Skeletal muscle satellite cell (primary cell): ENCODE results near the gene IL12RB1.
"Not testable (repeated sequence)": the region's sequence is repeated elsewhere in the genome, so short reads cannot be mapped to it uniquely, and the experiment has no call there.

Source experiments
- H3K27me3 ChIP-seq: 2 replicates; pipeline ENCODE4 v1.7.0; 2013; ENCODE audit warnings: low read length; ENCODE audit not compliant: control insufficient read depth, insufficient read depth
- H3K36me3 ChIP-seq: 2 replicates; pipeline ENCODE4 v1.7.0; 2013; ENCODE audit warnings: mild to moderate bottlenecking, control low read depth, low read length; ENCODE audit not compliant: insufficient read depth
- H3K4me1 ChIP-seq: 2 replicates; pipeline ENCODE4 v1.7.0; 2013; ENCODE audit warnings: low read length; ENCODE audit not compliant: control insufficient read depth, insufficient read depth
- H3K4me2 ChIP-seq: 2 replicates; pipeline ENCODE4 v1.7.0; 2013; ENCODE audit warnings: mild to moderate bottlenecking, low read length
- H3K4me3 ChIP-seq: 2 replicates; pipeline ENCODE4 v1.7.0; 2013; ENCODE audit warnings: low read length
- H3K9ac ChIP-seq: 2 replicates; pipeline ENCODE4 v1.7.0; 2013; ENCODE audit warnings: mild to moderate bottlenecking, low read depth, low read length, moderate library complexity
- H3K9me3 ChIP-seq: replicated peaks from 2 replicates; pipeline ENCODE4 v1.7.0; 2013; ENCODE audit warnings: mild to moderate bottlenecking, control low read depth, low read length

IL12RB1 gene

DNA sequence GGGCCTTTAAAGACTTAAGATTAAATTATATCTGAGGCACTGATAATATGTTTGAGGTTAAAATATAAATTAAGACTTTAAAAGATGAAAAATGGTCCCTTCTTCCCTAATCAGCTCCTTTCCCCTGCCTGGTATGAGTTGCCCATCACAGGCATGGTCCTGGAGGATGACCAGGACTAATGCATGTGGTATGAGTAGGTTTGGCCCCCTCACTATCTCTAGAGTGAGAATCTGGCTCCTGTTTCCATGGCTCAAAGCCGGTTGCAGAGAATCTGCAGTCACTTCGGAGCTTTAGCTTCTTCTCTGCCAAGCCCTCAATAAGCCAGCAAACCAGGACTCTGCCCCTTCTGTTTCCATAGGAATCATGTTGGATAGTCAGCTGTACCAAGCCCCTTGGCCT is 54.6 kb downstream of the IL12RB1 start:
- not testable (repeated sequence) for H3K36me3 ChIP-seq

DNA sequence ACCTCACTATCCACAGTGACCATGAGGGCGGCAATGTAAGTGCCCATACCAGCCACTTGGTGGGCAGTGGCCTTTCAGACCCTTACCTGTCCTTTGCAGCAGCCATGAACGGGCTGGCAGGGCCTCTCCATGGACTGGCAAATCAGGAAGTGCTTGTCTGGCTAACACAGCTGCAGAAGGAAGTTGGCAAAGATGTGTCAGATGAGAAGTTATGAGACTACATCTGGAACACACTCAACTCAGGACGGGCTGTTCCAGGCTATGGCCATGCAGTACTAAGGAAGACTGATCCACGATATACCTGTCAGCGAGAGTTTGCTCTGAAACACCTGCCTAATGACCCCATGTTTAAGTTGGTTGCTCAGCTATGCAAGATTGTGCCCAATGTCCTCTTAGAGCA is 55.3 kb downstream of the IL12RB1 start:
- H3K9ac ChIP-seq, H3K9me3 ChIP-seq, H3K27me3 ChIP-seq, H3K4me3 ChIP-seq, H3K4me2 ChIP-seq, H3K4me1 ChIP-seq, H3K36me3 ChIP-seq: not testable (repeated sequence)

More for the DNA sequence above, 54.6 kb downstream of the IL12RB1 start:
- H3K9me3 ChIP-seq, H3K4me2 ChIP-seq, H3K9ac ChIP-seq, H3K4me1 ChIP-seq, H3K4me3 ChIP-seq, H3K27me3 ChIP-seq: not testable (repeated sequence)

DNA sequence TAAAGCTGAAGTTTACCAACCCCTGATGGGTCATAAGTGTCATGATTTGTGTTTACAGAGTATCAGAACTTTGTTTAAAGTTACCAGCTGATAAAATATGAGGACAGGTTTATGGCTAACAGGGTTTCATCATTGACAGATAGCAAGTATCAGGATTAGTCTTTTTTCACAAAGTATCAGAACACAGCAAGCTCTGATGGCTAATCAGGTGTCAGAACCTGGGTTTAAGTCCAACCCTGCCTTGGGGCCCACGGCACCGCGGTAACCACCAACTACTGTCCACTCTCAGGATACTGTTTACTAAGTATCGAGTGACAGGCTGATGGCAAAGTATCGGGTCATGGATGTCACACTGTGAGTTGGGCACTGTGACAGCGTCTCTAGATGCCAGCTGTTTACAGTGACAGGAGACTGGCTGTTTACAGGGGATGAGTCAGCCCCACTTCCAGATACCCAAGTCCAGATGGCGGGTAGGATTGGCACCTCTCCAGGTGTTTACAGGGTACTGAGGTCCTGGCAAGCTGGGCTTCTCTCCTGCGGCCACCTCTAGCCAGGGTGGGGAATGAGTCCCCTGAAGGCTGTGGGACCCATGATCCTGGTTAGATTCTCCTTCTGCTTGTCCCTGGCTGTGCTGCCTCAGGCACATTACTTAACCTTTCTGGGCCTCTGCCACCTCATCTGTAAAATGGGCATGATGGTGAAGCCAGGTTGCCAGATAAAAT is 57.0 kb downstream of the IL12RB1 start:
- no peak overlapping the region for H3K4me3 ChIP-seq
- H3K9ac ChIP-seq: no peak overlapping the region
- no peaks in the 10 kb centered on the region for H3K27me3 ChIP-seq
- H3K4me1 ChIP-seq: peaks cover 7% of the 10 kb centered on the region
- no peaks in the 10 kb centered on the region for H3K9me3 ChIP-seq
- H3K36me3 ChIP-seq: no peaks in the 10 kb centered on the region
- peak overlapping the region; percentile 27 for H3K4me2 ChIP-seq

GRCh38 chr19:18027151-18027550 is 59.6 kb downstream of the IL12RB1 start:
- Histone ChIP-seq H3K36me3 (no peaks in the 10 kb centered on the region), H3K4me3 (no peak overlapping the region), H3K27me3 (no peaks in the 10 kb centered on the region), H3K9me3 (no peaks in the 10 kb centered on the region), H3K9ac (no peak overlapping the region), H3K4me2 (no peak overlapping the region), H3K4me1 (peaks cover 22% of the 10 kb centered on the region)

DNA sequence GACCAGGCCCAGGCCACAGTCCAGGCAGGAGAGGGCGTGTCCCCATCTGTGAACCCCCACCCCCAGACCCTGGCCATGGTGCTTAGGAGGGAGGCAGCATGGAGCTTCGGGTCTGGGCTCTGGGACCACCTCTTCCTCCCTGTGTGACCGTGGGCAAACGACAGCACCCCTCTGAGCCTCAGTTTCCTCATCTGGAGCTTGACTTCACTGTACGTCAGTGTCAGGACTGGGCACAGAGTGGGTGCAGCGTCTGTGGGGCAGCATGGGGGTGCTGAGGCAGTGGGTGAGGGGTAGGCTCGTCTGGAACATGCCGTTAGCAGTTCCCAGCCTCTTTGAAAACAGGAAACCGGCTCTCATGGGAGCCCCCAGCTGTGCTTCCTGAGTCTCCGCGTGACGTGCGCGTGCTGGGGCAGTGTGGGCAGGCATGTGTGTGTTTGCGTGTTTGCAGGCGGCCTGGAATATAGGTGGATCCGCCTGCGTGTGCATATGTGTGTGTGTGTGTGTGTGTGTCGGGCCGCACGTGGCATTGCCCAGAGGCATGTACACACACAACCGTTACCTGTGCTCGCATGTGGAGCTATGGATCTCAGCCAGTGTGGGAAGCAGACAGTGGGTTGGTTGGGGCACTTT is 63.0 kb downstream of the IL12RB1 start:
- peak overlapping the region; percentile 9 for H3K9ac ChIP-seq
- H3K4me2 ChIP-seq: peak overlapping the region; percentile 35
- H3K4me1 ChIP-seq: peaks cover 46% of the 10 kb centered on the region
- no peaks in the 10 kb centered on the region for H3K36me3 ChIP-seq
- H3K4me3 ChIP-seq: no peak overlapping the region
- no peaks in the 10 kb centered on the region for H3K27me3 ChIP-seq
- H3K9me3 ChIP-seq: no peaks in the 10 kb centered on the region

- no peaks in the 10 kb centered on the region for H3K27me3 ChIP-seq
- peak overlapping the region; percentile 72 for H3K9ac ChIP-seq
- no peaks in the 10 kb centered on the region for H3K9me3 ChIP-seq
- H3K4me3 ChIP-seq: peak overlapping the region; percentile 25
- no peaks in the 10 kb centered on the region for H3K36me3 ChIP-seq
- peak overlapping the region; percentile 73 for H3K4me2 ChIP-seq
- peaks cover 62% of the 10 kb centered on the region for H3K4me1 ChIP-seq
Measured at GRCh38 chr19:18021121-18021755, 65.5 kb downstream of the IL12RB1 start.

GRCh38 chr19:18020212-18021085 is 66.3 kb downstream of the IL12RB1 start:
- Histone ChIP-seq H3K4me1 (peaks cover 66% of the 10 kb centered on the region), H3K4me3 (no peak overlapping the region), H3K27me3 (no peaks in the 10 kb centered on the region), H3K9ac (peak overlapping the region; percentile 72), H3K4me2 (peak overlapping the region; percentile 73), H3K9me3 (no peaks in the 10 kb centered on the region), H3K36me3 (peaks cover 4% of the 10 kb centered on the region)

GRCh38 chr19:18017275-18018083 is 69.3 kb downstream of the IL12RB1 start:
- H3K4me1 ChIP-seq: peaks cover 78% of the 10 kb centered on the region
- peaks cover 28% of the 10 kb centered on the region for H3K36me3 ChIP-seq
- H3K4me2 ChIP-seq: peak overlapping the region; percentile 57
- H3K27me3 ChIP-seq: no peaks in the 10 kb centered on the region
- H3K9me3 ChIP-seq: no peaks in the 10 kb centered on the region
- peak overlapping the region; percentile 48 for H3K9ac ChIP-seq
- no peak overlapping the region for H3K4me3 ChIP-seq

GRCh38 chr19:18016209-18016910 is 70.4 kb downstream of the IL12RB1 start:
- peaks cover 34% of the 10 kb centered on the region for H3K36me3 ChIP-seq
- no peak overlapping the region for H3K9ac ChIP-seq
- no peak overlapping the region for H3K4me2 ChIP-seq
- no peaks in the 10 kb centered on the region for H3K27me3 ChIP-seq
- no peaks in the 10 kb centered on the region for H3K9me3 ChIP-seq
- no peak overlapping the region for H3K4me3 ChIP-seq
- peaks cover 68% of the 10 kb centered on the region for H3K4me1 ChIP-seq

GRCh38 chr19:18014197-18014596 is 72.5 kb downstream of the IL12RB1 start:
- Histone ChIP-seq H3K4me2 (peak overlapping the region; percentile 4), H3K36me3 (peaks cover 53% of the 10 kb centered on the region), H3K4me3 (no peak overlapping the region), H3K27me3 (no peaks in the 10 kb centered on the region), H3K9ac (no peak overlapping the region), H3K4me1 (peaks cover 62% of the 10 kb centered on the region), H3K9me3 (no peaks in the 10 kb centered on the region)
